ENCODE data around the gene CCSER1.

DNA sequence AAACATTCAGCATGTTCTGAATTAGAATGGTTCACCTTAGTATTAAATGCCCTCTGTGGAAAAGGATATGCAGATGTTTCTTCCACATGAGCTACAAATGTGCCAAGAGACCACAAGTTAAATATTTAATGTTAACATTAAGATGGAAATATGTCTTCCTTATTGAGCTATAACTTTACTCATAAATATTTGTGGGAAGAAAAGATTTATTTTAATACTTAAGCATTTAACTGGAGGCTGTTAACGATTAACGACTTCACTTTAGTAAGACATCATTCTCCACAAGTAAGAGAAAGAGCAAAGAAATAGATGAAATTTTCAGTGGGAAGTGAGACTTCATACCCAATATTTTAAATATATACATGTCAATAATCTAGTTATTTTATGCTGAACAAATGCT is 1130.5 kb downstream of the CCSER1 start:
- TF ChIP-seq, protein P1, sequence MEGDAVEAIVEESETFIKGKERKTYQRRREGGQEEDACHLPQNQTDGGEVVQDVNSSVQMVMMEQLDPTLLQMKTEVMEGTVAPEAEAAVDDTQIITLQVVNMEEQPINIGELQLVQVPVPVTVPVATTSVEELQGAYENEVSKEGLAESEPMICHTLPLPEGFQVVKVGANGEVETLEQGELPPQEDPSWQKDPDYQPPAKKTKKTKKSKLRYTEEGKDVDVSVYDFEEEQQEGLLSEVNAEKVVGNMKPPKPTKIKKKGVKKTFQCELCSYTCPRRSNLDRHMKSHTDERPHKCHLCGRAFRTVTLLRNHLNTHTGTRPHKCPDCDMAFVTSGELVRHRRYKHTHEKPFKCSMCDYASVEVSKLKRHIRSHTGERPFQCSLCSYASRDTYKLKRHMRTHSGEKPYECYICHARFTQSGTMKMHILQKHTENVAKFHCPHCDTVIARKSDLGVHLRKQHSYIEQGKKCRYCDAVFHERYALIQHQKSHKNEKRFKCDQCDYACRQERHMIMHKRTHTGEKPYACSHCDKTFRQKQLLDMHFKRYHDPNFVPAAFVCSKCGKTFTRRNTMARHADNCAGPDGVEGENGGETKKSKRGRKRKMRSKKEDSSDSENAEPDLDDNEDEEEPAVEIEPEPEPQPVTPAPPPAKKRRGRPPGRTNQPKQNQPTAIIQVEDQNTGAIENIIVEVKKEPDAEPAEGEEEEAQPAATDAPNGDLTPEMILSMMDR (IDR thresholded peaks at IDR 0.05; ENCODE audit: low read depth, low read length, poor library complexity, severe bottlenecking): no peak
- TF ChIP-seq EZH2phosphoT487 (IDR thresholded peaks at IDR 0.05; ENCODE audit: borderline replicate concordance, low read length): no peak
